ENCODE measurements around the gene MDM2. TPM values are rescaled to one million over a fixed set of nuclear protein-coding genes. Genes with fewer than 3 reads are reported as not detected.

MDM2 gene
- total and polyA plus RNA-seq, 2 of the 13 experiments (the other 11 are each of a cell fraction or from before 2014, with no cell fraction given) = 29.3 to 314 TPM

- 0 out of 2 replicates have a peak, but pooled peaks have one; percentile 14 for TF ChIP-seq ZNF646 (CRISPR knock-in tag; IDR thresholded peaks at IDR 0.05)
- TF ChIP-seq ZNF546 (CRISPR knock-in tag; conservative IDR thresholded peaks at IDR 0.05) = no peak
- TF ChIP-seq RBFOX2 (IDR thresholded peaks at IDR 0.05; ENCODE audit: low read depth, low read length) = peak; percentile 20; the same call in 1 of the 2 replicates
- no peak for TF ChIP-seq HNF1A (IDR thresholded peaks at IDR 0.05; ENCODE audit: low read depth)
- no peak for TF ChIP-seq HNF1A (CRISPR knock-in tag; IDR thresholded peaks at IDR 0.05; ENCODE audit: borderline replicate concordance)
- no peak for TF ChIP-seq SIN3B (IDR thresholded peaks at IDR 0.05; ENCODE audit: low read length)
- 0 out of 2 replicates have a peak, but pooled peaks have one; percentile 0 for TF ChIP-seq SMAD3 (CRISPR knock-in tag; IDR thresholded peaks at IDR 0.05)
- TF ChIP-seq YY1 (IDR thresholded peaks at IDR 0.05; ENCODE audit: insufficient read depth, insufficient replicate concordance, low read depth, low read length) = peak; percentile 2
Observed at GRCh38 chr12:68809190-68810026, 1.4 kb downstream of the MDM2 start (continued).

Data from HepG2 (cell line).